GM19240 (cell line): ENCODE results near the gene GHRL.
"Not testable (repeated sequence)": the region's sequence is repeated elsewhere in the genome, so short reads cannot be mapped to it uniquely, and the experiment has no call there.

Experiments used
- DNase-seq: peaks from one replicate; pipeline ENCODE4 v3.0.0; 2011; ENCODE audit warnings: low spot score; ENCODE audit not compliant: insufficient read length

The GHRL gene

GRCh38 chr3:10300087-10300486, 7.3 kb upstream of the GHRL start:
- no peak for DNase-seq

- DNase-seq: no peak
These were observed 6.9 kb upstream of the GHRL start for GRCh38 chr3:10299679-10300078.

- no peak for DNase-seq
These were observed 6.4 kb upstream of the GHRL start for GRCh38 chr3:10299175-10299574.

GRCh38 chr3:10298064-10298463, 5.3 kb upstream of the GHRL start:
- DNase-seq: not testable (repeated sequence)

- DNase-seq: no peak
These were observed 1.4 kb upstream of the GHRL start for GRCh38 chr3:10294030-10294586.

GRCh38 chr3:10291641-10292040, 1.1 kb downstream of the GHRL start:
- no peak for DNase-seq

- DNase-seq: no peak
These were observed 2.1 kb downstream of the GHRL start for GRCh38 chr3:10290481-10291176.

GRCh38 chr3:10289787-10290355, 2.9 kb downstream of the GHRL start:
- no peak for DNase-seq

GRCh38 chr3:10289077-10289476, 3.7 kb downstream of the GHRL start:
- DNase-seq: no peak

GRCh38 chr3:10288575-10288960, 4.2 kb downstream of the GHRL start:
- no peak for DNase-seq

- DNase-seq: no peak
These were observed 4.7 kb downstream of the GHRL start for GRCh38 chr3:10287936-10288574.

- DNase-seq: no peak
These were observed 6.0 kb downstream of the GHRL start for GRCh38 chr3:10286596-10287295.

GRCh38 chr3:10286133-10286524, 6.6 kb downstream of the GHRL start:
- DNase-seq: no peak

GRCh38 chr3:10285272-10286132, 7.2 kb downstream of the GHRL start:
- DNase-seq: no peak

- DNase-seq: no peak
These were observed 8.3 kb downstream of the GHRL start for GRCh38 chr3:10284496-10284895.

- DNase-seq: no peak
These were observed 9.1 kb downstream of the GHRL start for GRCh38 chr3:10283638-10284037.

GRCh38 chr3:10281951-10282350, 10.8 kb downstream of the GHRL start:
- no peak for DNase-seq

- DNase-seq: no peak
These were observed 12.2 kb downstream of the GHRL start for GRCh38 chr3:10280571-10280970.

GRCh38 chr3:10280177-10280529, 12.6 kb downstream of the GHRL start:
- DNase-seq: no peak

- DNase-seq: no peak
These were observed 13.2 kb downstream of the GHRL start for GRCh38 chr3:10279384-10280176.
